GM10847 (cell line): ENCODE data around the gene C5orf22.

ENCODE experiments used
- POLR2A ChIP-seq: IDR thresholded peaks from 2 replicates; pipeline ENCODE4 v1.6.1; 2011; ENCODE audit not compliant: insufficient read length; ENCODE audit errors: extremely low read depth

Gene C5orf22

GRCh38 chr5:31581498-31582099 is 49.5 kb downstream of the C5orf22 start:
- TF ChIP-seq POLR2A: no peak

GRCh38 chr5:31583129-31583528 is 51.0 kb downstream of the C5orf22 start:
- no peak for TF ChIP-seq POLR2A

- TF ChIP-seq POLR2A: no peak
Measured at GRCh38 chr5:31585166-31585894, 53.2 kb downstream of the C5orf22 start.

- TF ChIP-seq POLR2A: no peak
Measured at GRCh38 chr5:31585895-31586270, 53.8 kb downstream of the C5orf22 start.

GRCh38 chr5:31587546-31587945 is 55.4 kb downstream of the C5orf22 start:
- no peak for TF ChIP-seq POLR2A

GRCh38 chr5:31593665-31594064 is 61.6 kb downstream of the C5orf22 start:
- TF ChIP-seq POLR2A: no peak

- TF ChIP-seq POLR2A: no peak
Measured at GRCh38 chr5:31596354-31596753, 64.3 kb downstream of the C5orf22 start.

GRCh38 chr5:31598640-31599611 is 66.8 kb downstream of the C5orf22 start:
- no peak for TF ChIP-seq POLR2A

- TF ChIP-seq POLR2A: no peak
Measured at GRCh38 chr5:31604240-31604639, 72.1 kb downstream of the C5orf22 start.

- TF ChIP-seq POLR2A: no peak
Measured at GRCh38 chr5:31604644-31605043, 72.5 kb downstream of the C5orf22 start.
